Uterus (tissue), 4 donors: ENCODE data around the gene PCDH10. TPM values are rescaled to one million over a fixed set of nuclear protein-coding genes. Genes with fewer than 3 reads are reported as not detected.
A peak's percentile ranks its signal among the peaks of the same experiment; 100 is the strongest.

ENCODE experiments used
- DNase-seq, 2 donors: peaks; one replicate each; pipeline ENCODE4 v3.0.0-alpha.2; 2019 to 2020
- H3K27ac ChIP-seq, 2 donors: fragments of 200-600 bp; sonication (generic); 1 replicate in 1 of 2; 2 replicates in 1 of 2; pipeline ENCODE4 v1.5.1; 2016 to 2018
- H3K27me3 ChIP-seq, 2 donors: fragments of 200-600 bp; sonication (generic); one replicate each; pipeline ENCODE4 v1.5.1; 2018 to 2019; ENCODE audit warnings: control low read depth in 1 of 2
- H3K36me3 ChIP-seq, 2 donors: fragments of 200-600 bp; sonication (generic); one replicate each; pipeline ENCODE4 v1.5.1; 2019; ENCODE audit warnings: control low read depth in 1 of 2
- H3K4me1 ChIP-seq, 2 donors: fragments of 200-600 bp; sonication (generic); one replicate each; pipeline ENCODE4 v1.5.1; 2018 to 2019; ENCODE audit warnings: control low read depth in 1 of 2
- H3K4me3 ChIP-seq, 2 donors: fragments of 200-600 bp; sonication (generic); 1 replicate in 1 of 2; 2 replicates in 1 of 2; pipeline ENCODE4 v1.5.1; 2018 to 2019; ENCODE audit warnings: mild to moderate bottlenecking in 1 of 2
- H3K9me3 ChIP-seq, 2 donors: fragments of 200-600 bp; sonication (generic); one replicate each; pipeline ENCODE4 v1.5.1; 2019; ENCODE audit warnings: control low read depth in 1 of 2
- POLR2A ChIP-seq, 2 donors: fragments of 450-650 bp; IDR thresholded peaks; one replicate each; pipeline ENCODE4 v1.6.1; 2016; ENCODE audit warnings: antibody characterized with exemption in 2 of 2, mild to moderate bottlenecking in 1 of 2, moderate library complexity in 1 of 2
- intact Hi-C: fragments of 100-400 bp; cut with DNase I; formaldehyde crosslinking; loops from one replicate; pipeline ENCODE4 v1.15.1; 2023; ENCODE audit warnings: low total_unique reads
- total RNA-seq, 4 donors: library from RNA; depleted of rRNA in 3 of 4; stranded (reverse); fragments of >200 nt in 3 of 4; gene quantifications; one replicate each; pipeline versions ENCODE4 v1.1.0 to v1.2.4, GENCODE V29; 2014 to 2023
- TF ChIP-seq, protein P1 (sequence below), 4 experiments: fragments of 200-600 bp in 2 of 4; fragments of 450-650 bp in 2 of 4; sonication (generic) in 2 of 4; IDR thresholded peaks; one replicate each; pipeline ENCODE4 v1.5.1; 2016 to 2019; ENCODE audit warnings: antibody characterized with exemption in 4 of 4, mild to moderate bottlenecking in 2 of 4, moderate library complexity in 1 of 4
- donor health status: DM: yes; HTN: yes; CAD: no.

The PCDH10 gene, protein sequence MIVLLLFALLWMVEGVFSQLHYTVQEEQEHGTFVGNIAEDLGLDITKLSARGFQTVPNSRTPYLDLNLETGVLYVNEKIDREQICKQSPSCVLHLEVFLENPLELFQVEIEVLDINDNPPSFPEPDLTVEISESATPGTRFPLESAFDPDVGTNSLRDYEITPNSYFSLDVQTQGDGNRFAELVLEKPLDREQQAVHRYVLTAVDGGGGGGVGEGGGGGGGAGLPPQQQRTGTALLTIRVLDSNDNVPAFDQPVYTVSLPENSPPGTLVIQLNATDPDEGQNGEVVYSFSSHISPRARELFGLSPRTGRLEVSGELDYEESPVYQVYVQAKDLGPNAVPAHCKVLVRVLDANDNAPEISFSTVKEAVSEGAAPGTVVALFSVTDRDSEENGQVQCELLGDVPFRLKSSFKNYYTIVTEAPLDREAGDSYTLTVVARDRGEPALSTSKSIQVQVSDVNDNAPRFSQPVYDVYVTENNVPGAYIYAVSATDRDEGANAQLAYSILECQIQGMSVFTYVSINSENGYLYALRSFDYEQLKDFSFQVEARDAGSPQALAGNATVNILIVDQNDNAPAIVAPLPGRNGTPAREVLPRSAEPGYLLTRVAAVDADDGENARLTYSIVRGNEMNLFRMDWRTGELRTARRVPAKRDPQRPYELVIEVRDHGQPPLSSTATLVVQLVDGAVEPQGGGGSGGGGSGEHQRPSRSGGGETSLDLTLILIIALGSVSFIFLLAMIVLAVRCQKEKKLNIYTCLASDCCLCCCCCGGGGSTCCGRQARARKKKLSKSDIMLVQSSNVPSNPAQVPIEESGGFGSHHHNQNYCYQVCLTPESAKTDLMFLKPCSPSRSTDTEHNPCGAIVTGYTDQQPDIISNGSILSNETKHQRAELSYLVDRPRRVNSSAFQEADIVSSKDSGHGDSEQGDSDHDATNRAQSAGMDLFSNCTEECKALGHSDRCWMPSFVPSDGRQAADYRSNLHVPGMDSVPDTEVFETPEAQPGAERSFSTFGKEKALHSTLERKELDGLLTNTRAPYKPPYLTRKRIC
- 10 to 100 TPM in 1 of 4 donors, 1 to 10 TPM in 1, under 1 TPM in 1, not detected in 1; 0.29 to 19.6 (median 3.1) TPM for total RNA-seq

DNA sequence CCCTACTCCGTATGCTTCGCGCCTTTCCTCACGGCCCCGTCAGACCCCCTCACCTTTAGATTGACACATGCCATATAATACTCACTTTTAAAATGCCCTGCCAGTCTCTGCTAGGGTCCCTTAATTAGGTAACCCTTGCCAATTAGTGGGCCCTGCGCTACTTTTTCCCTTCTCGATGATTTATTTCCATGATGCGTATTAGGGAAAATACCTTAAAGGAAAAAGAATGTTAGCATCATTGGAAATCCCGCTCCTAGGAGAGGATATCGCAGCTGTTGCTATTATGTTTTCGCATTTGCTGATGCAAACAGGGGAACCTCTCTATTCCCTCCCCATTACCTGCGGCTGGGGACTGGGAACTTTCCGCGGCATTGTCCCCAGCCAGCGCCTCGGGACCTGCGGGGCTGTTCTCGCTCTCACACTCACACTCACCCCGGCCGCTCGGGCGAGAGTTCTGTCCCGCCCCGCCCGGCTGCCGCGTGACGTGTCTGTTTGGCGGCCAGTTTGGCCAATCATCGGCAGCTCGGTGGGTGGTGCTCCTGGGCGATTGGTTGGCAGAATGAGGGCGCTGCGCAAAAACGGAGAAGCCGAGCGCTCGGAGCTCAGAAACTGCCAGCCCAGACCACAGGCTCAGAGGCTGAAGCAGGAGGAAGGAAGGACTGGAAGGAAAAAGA lies at the start of gene PCDH10:
Gene PCDH10, plus strand, starts transcription at position 605 of the 674 bp plus-strand sequence. CDS start 847 bp downstream, outside the sequence.
- intact Hi-C loops, result no loop called here
- Histone ChIP-seq H3K27ac (no peak within 1 kb of the TSS), H3K4me3 (peak within 1 kb of the TSS; percentile 32 to 43), H3K4me1 (peaks cover 0 to 19% of the 10 kb centered on the region in 2 donors), H3K36me3 (no peaks in the 10 kb centered on the region), H3K27me3 (peaks cover 0 to 30% of the 10 kb centered on the region in 2 donors), H3K9me3 (no peaks in the 10 kb centered on the region)
- peak; percentile 87 to 91 for DNase-seq
- TF ChIP-seq POLR2A (IDR thresholded peaks at IDR 0.05), result peak; percentile 60 to 67
- TF ChIP-seq, protein P1, sequence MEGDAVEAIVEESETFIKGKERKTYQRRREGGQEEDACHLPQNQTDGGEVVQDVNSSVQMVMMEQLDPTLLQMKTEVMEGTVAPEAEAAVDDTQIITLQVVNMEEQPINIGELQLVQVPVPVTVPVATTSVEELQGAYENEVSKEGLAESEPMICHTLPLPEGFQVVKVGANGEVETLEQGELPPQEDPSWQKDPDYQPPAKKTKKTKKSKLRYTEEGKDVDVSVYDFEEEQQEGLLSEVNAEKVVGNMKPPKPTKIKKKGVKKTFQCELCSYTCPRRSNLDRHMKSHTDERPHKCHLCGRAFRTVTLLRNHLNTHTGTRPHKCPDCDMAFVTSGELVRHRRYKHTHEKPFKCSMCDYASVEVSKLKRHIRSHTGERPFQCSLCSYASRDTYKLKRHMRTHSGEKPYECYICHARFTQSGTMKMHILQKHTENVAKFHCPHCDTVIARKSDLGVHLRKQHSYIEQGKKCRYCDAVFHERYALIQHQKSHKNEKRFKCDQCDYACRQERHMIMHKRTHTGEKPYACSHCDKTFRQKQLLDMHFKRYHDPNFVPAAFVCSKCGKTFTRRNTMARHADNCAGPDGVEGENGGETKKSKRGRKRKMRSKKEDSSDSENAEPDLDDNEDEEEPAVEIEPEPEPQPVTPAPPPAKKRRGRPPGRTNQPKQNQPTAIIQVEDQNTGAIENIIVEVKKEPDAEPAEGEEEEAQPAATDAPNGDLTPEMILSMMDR (IDR thresholded peaks at IDR 0.05), result peak in 1 of 4 experiments; percentile 14

DNA sequence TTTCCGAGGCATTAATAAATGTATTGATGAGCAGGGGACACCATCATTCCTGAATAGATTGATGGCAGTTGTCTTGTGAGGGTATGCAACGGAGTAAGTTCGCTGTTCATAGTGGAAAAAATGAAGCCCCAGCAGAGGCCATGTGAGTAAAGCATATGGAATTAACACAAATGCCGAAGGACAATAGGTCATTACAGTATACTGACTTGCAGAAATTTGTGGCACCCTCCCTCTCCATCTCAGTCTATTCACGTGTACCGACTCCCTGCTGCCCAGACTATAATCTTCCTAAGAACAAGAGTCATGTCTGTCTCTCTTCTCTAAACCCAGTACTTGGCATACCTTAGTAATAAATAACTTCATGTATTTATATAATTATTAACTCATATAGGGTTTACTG lies 47.1 kb upstream of the PCDH10 start:
- Histone ChIP-seq H3K4me1 (no peaks in the 10 kb centered on the region), H3K27me3 (no peaks in the 10 kb centered on the region), H3K36me3 (no peaks in the 10 kb centered on the region), H3K27ac (no peak overlapping the region), H3K4me3 (no peak overlapping the region), H3K9me3 (no peaks in the 10 kb centered on the region)
- TF ChIP-seq, protein P1 (IDR thresholded peaks at IDR 0.05), result no peak
- TF ChIP-seq POLR2A (IDR thresholded peaks at IDR 0.05), result no peak
- intact Hi-C loops, result no loop called here
- no peak for DNase-seq

DNA sequence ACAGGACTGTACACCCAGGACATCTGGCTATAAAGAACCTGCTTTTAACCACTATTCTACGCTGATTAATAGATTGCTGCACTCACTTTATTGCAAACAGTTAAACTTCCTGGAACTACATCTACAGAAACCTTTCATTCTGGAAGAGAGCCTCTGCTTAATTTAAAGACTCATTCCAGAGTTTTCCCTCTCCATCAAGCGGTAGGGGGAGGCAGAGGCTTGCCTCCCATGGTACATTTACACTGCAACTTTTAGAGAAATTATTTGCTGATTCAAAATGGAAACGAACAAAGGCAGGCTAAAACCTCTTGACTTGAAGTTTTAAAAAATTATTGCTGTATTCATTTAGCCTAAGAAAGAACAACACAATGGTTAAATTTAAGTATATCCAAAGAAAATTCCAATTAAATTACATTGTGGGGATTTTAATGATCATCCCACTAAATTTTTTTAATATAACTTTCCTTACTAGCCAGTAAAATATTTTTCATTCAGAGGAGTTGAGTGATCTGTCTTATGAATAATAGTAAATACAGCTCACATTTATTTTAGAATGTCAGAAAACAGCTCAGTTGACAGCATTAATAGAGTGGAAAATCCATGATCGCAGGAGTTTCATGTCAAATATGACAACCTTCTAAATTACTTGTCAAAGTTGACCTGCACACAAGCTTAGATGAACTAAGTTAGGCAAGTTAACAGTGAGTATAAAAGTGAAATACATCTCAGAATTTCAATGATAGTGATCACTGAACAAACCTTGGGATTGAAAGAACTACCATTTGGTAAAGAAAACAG lies 46.3 kb upstream of the PCDH10 start:
- no peaks in the 10 kb centered on the region for H3K4me1 ChIP-seq
- no peaks in the 10 kb centered on the region for H3K36me3 ChIP-seq
- DNase-seq, result no peak
- no peak overlapping the region for H3K4me3 ChIP-seq
- H3K9me3 ChIP-seq, result no peaks in the 10 kb centered on the region
- TF ChIP-seq, protein P1 (IDR thresholded peaks at IDR 0.05), result no peak
- TF ChIP-seq POLR2A (IDR thresholded peaks at IDR 0.05), result no peak
- H3K27me3 ChIP-seq, result no peaks in the 10 kb centered on the region
- no peak overlapping the region for H3K27ac ChIP-seq
- intact Hi-C loops, result no loop called here

DNA sequence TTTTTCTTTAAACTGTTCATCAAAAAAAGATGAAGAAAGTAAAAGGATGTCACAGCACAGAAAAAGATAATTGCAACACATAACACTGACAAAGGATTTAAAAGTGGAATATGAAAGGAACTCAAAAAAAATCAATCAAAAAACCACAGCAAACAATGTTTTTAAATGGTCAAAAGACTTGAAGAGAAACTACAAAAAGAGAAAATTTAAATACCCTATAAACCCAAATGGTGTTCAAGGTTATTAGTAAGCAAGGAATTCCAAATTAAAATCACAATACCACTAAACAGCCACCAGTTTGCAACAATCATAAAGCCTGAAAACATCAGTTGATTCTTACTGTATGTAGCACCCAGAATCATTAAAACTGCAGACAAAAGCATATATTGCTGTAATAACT lies 36.5 kb upstream of the PCDH10 start:
- no peak for DNase-seq
- Histone ChIP-seq H3K4me1 (no peaks in the 10 kb centered on the region), H3K27ac (no peak overlapping the region), H3K27me3 (no peaks in the 10 kb centered on the region), H3K4me3 (no peak overlapping the region), H3K36me3 (no peaks in the 10 kb centered on the region), H3K9me3 (no peaks in the 10 kb centered on the region)
- TF ChIP-seq, protein P1 (IDR thresholded peaks at IDR 0.05), result no peak
- no peak for TF ChIP-seq POLR2A (IDR thresholded peaks at IDR 0.05)
- intact Hi-C loops, result no loop called here
